ENCODE data around the gene IL17REL. TPM values are rescaled to one million over a fixed set of nuclear protein-coding genes. Genes with fewer than 3 reads are reported as not detected.

Gene IL17REL
- total and polyA plus RNA-seq, 2 of the 13 experiments (the other 11 are each of a cell fraction or from before 2014, with no cell fraction given): not detected

- TF ChIP-seq KLF15 (CRISPR knock-in tag; IDR thresholded peaks at IDR 0.05; ENCODE audit: borderline replicate concordance) (no peak), LBX2 (CRISPR knock-in tag; IDR thresholded peaks at IDR 0.05; ENCODE audit: borderline replicate concordance) (no peak), TRIM22 (IDR thresholded peaks at IDR 0.05) (no peak), MTA1 (CRISPR knock-in tag; IDR thresholded peaks at IDR 0.05; ENCODE audit: borderline replicate concordance) (no peak), ZNF781 (CRISPR knock-in tag; IDR thresholded peaks at IDR 0.05; ENCODE audit: borderline replicate concordance, not compliant biosample characterization) (no peak), RXRA (CRISPR knock-in tag; IDR thresholded peaks at IDR 0.05) (no peak), ELK4 (CRISPR knock-in tag; IDR thresholded peaks at IDR 0.05; ENCODE audit: borderline replicate concordance) (no peak), THAP7 (CRISPR knock-in tag; IDR thresholded peaks at IDR 0.05) (no peak), PTBP1 (IDR thresholded peaks at IDR 0.05; ENCODE audit: low read depth, low read length, poor library complexity, severe bottlenecking) (no peak), ZNF350 (CRISPR knock-in tag; IDR thresholded peaks at IDR 0.05; ENCODE audit: borderline replicate concordance, low read depth) (peak; percentile 9; the same call in 1 of the 2 replicates), MATR3 (CRISPR knock-in tag; IDR thresholded peaks at IDR 0.05) (no peak), ZNF260 (CRISPR knock-in tag; IDR thresholded peaks at IDR 0.05; ENCODE audit: borderline replicate concordance, low read depth) (no peak), ZNF138 (CRISPR knock-in tag; IDR thresholded peaks at IDR 0.05; ENCODE audit: low read depth) (no peak), ZBTB26 (CRISPR knock-in tag; IDR thresholded peaks at IDR 0.05; ENCODE audit: borderline replicate concordance) (0 out of 2 replicates have a peak, but pooled peaks have one; percentile 12), EZH2 (conservative IDR thresholded peaks at IDR 0.05; ENCODE audit: low read depth, low read length) (no peak), IKZF4 (CRISPR knock-in tag; IDR thresholded peaks at IDR 0.05; ENCODE audit: borderline replicate concordance, low read depth, not compliant biosample characterization) (no peak), DBP (CRISPR knock-in tag; IDR thresholded peaks at IDR 0.05; ENCODE audit: not compliant biosample characterization) (no peak), ZNF124 (CRISPR knock-in tag; IDR thresholded peaks at IDR 0.05) (no peak), NCOA2 (CRISPR knock-in tag; IDR thresholded peaks at IDR 0.05) (no peak), ZNF547 (CRISPR knock-in tag; IDR thresholded peaks at IDR 0.05) (no peak), SUZ12 (IDR thresholded peaks at IDR 0.05; ENCODE audit: low read depth, low read length) (no peak), ELF4 (CRISPR knock-in tag; IDR thresholded peaks at IDR 0.05; ENCODE audit: borderline replicate concordance) (no peak), SNRNP70 (IDR thresholded peaks at IDR 0.05; ENCODE audit: low read depth, low read length) (no peak), ISX (CRISPR knock-in tag; conservative IDR thresholded peaks at IDR 0.05) (no peak)
Measured at GRCh38 chr22:49946612-49947295, 65.8 kb downstream of the IL17REL start (continued).

Measured in HepG2 (cell line).